ENCODE measurements around the gene CREB5.
"Not testable (repeated sequence)": the region's sequence is repeated elsewhere in the genome, so short reads cannot be mapped to it uniquely, and the experiment has no call there.

CREB5 gene, protein sequence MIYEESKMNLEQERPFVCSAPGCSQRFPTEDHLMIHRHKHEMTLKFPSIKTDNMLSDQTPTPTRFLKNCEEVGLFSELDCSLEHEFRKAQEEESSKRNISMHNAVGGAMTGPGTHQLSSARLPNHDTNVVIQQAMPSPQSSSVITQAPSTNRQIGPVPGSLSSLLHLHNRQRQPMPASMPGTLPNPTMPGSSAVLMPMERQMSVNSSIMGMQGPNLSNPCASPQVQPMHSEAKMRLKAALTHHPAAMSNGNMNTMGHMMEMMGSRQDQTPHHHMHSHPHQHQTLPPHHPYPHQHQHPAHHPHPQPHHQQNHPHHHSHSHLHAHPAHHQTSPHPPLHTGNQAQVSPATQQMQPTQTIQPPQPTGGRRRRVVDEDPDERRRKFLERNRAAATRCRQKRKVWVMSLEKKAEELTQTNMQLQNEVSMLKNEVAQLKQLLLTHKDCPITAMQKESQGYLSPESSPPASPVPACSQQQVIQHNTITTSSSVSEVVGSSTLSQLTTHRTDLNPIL

GRCh38 chr7:28411876-28412662 lies at the start of gene CREB5:
Gene CREB5 (plus strand): TSS chr7:28412518. CDS start chr7:28412915, 397 bp downstream.
- no peak for DNase-seq

DNA sequence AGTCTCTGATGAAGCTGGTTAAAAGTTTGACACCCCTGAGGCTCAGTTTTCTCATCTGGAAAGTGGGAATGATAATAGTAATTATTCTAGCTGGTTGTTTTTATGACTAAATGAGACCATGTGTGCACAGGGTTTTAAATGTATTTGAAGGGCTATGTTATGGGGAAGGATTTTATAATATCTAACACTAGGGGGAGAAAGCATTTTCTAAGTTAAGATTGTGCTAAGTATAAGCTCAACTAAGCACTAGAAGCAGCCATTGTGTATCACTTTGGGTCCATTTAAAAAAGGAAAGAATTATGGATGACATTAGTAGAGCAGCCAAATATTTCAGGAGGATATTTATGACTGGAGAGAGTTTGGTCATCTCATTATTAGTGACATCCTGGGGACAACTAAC lies 49.5 kb upstream of the CREB5 start:
- DNase-seq: no peak

GRCh38 chr7:28364082-28364481 lies 48.2 kb upstream of the CREB5 start:
- DNase-seq: no peak

DNA sequence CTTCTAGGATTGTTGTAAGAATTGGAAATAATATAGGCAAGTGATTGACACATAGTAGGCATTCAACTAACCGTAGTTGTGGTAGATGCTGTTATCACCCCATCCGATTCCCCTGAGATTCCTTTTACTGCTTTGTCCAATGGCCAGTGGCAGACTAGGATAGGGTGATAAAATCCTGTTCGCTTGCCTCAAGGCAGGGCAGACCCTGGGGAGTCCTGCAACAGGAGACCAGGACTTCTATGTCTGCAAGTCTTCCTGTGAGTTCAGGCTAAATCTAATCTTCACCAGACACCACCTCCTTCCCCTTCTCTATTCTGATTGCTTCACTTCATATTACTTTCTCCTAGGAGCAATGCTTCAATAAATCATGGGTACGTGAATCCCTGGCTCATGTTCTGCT lies 42.8 kb upstream of the CREB5 start:
- no peak for DNase-seq

DNA sequence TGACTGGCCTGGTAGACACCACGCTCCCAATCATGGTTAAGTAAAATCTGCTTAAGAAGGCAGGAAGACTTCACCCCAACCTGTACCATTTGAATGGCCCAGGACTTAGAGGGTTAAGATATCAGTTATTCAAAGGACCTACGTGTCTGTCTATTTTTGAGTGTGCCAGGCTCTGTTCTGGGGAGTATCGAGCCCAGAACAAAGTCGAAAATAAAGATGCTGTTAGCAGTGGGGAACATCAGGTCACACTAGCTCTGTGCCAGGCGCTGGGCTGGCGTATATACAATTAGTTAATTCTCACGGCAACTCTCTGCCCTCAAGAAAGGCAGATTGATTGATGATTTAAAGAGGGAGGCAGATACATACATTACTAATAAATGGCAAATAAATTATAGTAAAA lies 40.5 kb upstream of the CREB5 start:
- no peak for DNase-seq

DNA sequence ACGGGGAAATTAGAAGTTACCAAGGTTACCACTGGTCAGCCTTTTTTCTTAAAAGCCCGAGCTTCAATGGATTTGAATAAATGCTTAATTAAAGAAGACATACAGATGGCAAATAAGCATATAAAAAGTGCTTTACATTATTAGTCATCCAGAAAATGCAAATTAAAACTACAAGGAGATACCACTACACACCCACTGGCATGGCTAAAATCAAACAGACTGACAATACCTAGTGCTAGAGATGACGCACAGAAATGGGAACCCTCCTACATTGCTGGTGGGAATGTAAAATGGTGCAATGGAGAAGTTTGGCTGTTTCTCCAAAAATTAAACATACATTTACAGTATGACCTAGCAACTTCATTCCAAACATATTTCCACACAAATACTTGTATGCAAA lies 38.3 kb upstream of the CREB5 start:
- DNase-seq: no peak

DNA sequence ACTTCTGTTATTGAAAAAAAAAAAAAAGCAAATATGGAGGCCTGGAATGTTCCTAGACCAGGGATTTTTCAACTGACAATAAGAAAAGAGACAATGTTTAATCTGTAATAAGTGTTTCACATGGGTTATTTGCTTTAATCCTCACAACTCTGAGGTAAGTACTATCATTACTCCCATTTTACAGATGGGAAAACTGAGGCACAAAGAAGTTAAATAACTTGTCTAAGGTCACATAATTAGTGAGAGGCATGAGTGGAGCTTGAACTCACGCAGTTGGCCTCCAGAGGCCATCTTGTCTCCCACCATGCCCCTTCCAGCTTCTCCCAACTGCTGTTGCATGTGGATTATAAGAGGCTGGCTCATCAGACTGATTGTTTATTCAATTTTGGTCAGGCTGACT lies 36.6 kb upstream of the CREB5 start:
- no peak for DNase-seq

GRCh38 chr7:28376634-28377033 lies 35.7 kb upstream of the CREB5 start:
- DNase-seq: no peak

DNA sequence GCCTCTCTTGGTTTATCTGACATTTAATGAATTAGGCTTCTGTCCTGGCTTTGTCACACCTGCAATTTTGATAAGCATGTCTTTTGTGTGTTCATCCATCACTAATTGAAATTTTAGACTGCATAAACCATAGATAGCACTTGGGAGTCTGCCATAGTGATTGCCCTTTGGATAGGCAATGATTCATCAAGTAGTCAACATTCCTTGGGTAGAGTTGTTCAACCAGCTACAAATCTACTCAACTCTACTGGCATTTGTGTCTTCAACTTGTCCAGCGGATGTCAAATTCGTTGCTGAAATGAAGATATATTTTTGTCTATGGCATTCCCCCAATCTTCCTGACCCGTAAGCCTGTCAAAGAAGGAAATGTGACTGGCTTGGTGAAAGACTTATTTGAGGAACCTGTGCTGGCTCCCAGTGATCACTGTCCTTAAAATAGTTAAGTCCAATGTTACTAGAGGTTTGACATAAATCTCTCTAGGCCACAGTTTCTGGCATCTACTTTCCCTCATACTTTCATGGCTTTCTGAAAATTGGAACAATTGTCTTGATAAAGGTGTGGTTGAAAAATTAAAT lies 33.7 kb upstream of the CREB5 start:
- no peak for DNase-seq

GRCh38 chr7:28381466-28381865 lies 30.9 kb upstream of the CREB5 start:
- no peak for DNase-seq

DNA sequence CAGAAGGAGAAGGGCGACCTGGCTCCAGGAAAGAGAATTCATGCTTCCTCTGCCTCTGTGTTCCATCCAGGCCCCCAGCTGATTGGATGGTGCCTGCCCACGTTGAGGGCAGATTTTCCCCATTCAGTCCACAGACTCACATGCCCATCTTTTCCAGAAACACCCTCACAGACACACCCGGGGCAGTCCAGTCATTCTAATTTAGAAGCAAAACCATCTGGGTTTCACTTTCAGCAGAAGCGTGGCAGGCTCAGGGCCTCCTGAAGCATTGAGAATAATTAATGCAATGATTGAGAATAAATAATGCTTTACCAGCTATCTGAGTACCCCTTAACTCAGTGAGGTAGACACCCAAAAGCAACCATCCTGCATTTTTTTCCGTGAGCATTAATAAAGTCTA lies 30.2 kb upstream of the CREB5 start:
- no peak for DNase-seq

DNA sequence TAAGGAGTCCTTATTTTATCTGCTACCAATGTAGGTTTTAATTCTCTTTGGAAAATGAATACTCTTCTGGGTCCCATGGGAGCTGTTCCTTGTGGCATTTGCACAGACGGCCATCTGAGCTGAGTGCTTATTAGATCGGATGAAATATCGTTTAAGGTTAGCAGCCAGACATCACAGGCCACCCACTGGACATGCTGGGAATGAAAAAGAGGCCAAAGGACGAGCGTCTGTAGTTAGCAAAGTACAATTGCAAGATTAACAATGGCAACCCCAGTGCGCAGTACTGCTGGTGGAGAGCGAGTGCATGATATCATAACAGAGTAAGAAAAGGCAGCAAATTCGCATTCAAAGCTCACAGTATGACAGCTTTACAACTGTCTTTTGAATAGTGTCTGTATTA lies 28.3 kb upstream of the CREB5 start:
- no peak for DNase-seq

GRCh38 chr7:28389504-28390395 lies 22.6 kb upstream of the CREB5 start:
- peak; percentile 88 for DNase-seq

DNA sequence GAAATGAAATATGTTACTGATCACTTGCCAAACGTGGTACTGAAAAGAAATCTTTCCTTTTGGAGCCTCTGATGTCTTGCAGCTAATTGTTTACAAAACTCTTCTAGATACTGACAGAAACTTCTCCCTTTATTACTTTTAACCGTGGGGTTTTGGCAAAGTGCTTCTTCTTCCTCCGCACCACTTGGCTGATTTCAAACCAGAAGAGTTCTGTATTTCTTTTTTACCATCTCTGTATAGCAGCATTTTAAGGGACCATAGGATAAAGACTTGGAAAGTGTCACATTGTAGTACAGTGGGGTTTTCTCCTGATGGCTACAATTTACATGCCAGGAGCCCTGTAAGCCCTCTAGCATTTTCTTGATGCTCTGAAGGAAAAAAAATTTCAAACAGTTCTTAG lies 21.9 kb upstream of the CREB5 start:
- no peak for DNase-seq

- DNase-seq: no peak
These were observed 20.0 kb upstream of the CREB5 start for GRCh38 chr7:28392289-28392688.

DNA sequence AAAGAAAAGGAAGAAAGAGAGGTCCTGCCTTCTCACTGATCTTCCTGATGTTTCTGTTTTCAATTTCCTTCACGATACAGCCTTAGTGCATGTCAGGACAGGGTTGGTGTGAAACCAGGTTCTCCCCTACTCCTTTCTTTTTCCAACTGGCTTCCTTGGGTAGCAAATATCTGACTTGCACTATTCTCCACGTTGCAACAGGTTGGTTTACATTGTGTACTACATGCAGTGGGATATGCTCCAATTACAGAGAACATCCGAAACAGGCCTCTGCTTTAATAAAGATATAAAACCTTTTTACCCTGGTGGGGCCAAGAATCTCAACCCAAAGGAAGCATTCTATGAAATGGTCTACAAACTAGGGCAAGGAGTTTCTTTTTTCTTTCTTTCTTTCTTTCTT lies 16.9 kb upstream of the CREB5 start:
- DNase-seq: no peak

DNA sequence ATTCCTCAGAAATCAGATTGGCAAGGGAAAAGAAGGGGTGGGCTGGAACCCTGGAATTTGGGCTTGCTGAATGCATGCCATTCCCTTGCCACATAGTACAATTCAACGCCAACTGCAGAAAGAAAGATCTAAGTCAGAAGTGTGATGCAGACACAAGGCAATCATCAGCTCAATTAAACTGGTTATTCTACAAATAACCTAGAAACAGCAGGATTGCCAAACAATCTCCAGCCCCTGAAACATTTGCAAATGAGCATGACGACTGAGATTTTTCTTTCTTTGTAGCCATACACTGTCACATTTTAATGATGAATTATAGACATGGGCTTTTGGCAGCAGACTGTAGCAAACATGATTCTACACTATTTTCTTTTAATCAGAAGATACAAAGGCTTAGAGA lies 16.5 kb upstream of the CREB5 start:
- DNase-seq: no peak

- no peak for DNase-seq
These were observed 15.2 kb upstream of the CREB5 start for GRCh38 chr7:28397141-28397540.

DNA sequence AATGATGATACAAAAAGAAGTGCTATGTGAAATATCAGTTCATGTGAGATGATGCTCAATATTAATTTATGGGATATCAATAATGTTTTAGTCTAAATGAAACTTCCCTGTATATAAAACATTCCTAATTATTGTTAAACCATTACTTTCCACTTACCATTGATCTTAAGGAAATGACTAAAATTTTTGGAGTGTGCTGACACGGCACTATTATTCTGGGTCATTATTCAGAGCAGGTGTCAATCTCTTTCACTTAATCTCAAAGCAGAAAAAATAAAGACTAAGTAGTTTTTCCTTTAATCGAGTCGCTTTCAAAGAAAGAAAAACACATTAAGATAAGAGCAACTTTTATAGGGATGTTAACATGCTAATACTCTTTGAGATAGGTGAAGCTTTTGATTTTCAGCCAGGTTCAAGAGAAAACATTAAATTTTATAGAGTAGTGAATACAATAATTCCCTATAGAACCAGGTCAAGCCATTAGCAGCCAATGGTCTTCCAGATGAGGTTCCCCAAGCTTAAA lies 11.4 kb upstream of the CREB5 start:
- no peak for DNase-seq

DNA sequence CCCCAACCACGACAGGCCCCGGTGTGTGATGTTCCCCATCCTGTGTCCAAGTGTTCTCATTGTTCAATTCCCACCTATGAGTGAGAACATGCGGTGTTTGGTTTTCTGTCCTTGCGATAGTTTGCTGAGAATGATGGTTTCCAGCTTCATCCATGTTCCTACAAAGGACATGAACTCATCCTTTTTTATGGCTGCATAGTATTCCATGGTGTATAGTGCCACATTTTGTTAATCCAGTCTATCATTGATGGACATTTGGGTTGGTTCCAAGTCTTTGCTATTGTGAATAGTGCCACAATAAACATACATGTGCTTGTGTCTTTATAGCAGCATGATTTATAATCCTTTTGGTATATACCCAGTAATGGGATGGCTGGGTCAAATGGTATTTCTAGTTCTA lies 10.8 kb upstream of the CREB5 start:
- not testable (repeated sequence) for DNase-seq

DNA sequence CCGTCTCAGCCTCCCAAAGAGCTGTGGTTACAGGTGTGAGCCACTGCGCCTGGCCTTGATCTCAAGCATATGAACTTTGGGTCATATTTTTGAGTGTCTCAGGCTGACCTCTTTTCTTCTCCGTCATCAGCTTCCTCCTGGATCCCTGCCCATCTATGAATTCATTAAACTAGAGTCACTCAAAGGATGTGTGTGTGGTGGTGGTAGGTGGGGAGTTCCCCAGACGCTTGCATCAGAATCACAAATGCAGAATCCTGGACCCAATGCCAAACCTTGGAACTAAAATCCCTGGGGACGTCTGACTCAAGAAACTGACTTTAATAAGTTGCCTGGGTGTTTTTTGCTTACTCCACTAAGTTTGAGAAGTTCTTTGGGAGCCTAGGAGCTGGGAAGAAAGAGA lies 6.7 kb upstream of the CREB5 start:
- no peak for DNase-seq

- DNase-seq: no peak
These were observed 6.1 kb upstream of the CREB5 start for GRCh38 chr7:28406192-28406591.

DNA sequence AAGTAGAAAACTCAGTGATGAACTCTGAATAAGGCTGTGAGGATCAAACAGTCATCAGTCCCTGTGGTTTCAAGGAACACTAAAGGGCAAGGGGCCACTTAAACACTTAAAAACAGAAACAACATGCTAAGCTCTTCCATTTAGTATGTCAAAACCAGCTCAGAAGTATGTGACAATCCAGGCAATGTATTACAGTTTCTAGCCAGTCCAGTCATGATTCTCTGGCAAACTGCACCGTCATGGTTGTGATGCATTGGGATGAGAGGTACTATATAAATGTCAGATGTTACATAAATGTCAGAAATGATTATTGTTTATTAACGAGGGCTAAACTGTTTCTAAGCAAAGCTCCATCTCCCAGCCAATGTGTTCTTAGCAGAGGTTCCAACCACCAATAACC lies 4.7 kb upstream of the CREB5 start:
- DNase-seq: no peak
